ENCODE measurements around the gene MGA.

DNA sequence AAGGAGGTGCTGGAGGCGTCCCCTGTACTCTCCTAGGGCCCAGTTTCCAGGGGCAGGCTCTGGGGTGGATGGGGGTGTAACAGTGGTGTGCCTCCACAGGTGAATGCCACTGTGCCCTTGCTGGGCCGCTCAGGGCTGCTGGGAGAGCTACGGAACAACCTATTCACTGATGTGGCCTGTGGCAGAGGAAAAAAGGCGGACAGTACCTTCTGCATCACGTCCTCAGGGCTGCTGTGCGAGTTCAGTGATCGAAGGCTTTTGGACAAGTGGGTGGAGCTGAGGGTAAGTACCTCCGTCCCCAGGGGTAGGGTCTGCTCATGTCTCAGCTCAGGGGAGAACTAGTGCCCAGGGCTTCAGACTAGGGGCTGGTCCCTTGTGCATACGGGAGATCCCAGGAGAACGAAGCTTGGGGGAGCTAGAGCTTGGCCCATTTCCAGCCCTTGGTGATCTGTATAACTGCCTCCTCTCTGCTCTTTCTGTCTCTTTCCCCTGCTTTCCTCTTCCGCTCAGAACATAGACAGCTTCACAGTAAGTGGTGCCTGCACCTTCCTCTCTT is 152.7 kb downstream of the MGA start:
- TF ChIP-seq POLR2A (IDR thresholded peaks at IDR 0.05) (no peak), POLR2AphosphoS5 (IDR thresholded peaks at IDR 0.05) (no peak), EP300 (IDR thresholded peaks at IDR 0.05) (no peak)
- TF ChIP-seq, protein P1, sequence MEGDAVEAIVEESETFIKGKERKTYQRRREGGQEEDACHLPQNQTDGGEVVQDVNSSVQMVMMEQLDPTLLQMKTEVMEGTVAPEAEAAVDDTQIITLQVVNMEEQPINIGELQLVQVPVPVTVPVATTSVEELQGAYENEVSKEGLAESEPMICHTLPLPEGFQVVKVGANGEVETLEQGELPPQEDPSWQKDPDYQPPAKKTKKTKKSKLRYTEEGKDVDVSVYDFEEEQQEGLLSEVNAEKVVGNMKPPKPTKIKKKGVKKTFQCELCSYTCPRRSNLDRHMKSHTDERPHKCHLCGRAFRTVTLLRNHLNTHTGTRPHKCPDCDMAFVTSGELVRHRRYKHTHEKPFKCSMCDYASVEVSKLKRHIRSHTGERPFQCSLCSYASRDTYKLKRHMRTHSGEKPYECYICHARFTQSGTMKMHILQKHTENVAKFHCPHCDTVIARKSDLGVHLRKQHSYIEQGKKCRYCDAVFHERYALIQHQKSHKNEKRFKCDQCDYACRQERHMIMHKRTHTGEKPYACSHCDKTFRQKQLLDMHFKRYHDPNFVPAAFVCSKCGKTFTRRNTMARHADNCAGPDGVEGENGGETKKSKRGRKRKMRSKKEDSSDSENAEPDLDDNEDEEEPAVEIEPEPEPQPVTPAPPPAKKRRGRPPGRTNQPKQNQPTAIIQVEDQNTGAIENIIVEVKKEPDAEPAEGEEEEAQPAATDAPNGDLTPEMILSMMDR (IDR thresholded peaks at IDR 0.05): no peak

Measured in stomach (tissue), 4 donors.